ENCODE measurements around the gene FIGN. TPM values are rescaled to one million over a fixed set of nuclear protein-coding genes. Genes with fewer than 3 reads are reported as not detected.

FIGN gene
- total RNA-seq, 2 experiments from 2014 or later = not detected

GRCh38 chr2:163626208-163626607 lies 109.6 kb downstream of the FIGN start:
- H3K4me3 Mint-ChIP-seq = no peak overlapping the region
- no peak overlapping the region for H3K27ac Mint-ChIP-seq
- DNase-seq (no peak), ATAC-seq (no peak)
- CTCF ChIA-PET = no interaction called here
- H3K4me1 Mint-ChIP-seq = no peaks in the 10 kb centered on the region
- H3K9me3 Mint-ChIP-seq (ENCODE audit: low read depth) = no peaks in the 10 kb centered on the region
- H3K27me3 Mint-ChIP-seq = no peaks in the 10 kb centered on the region
- no peaks in the 10 kb centered on the region for H3K36me3 Mint-ChIP-seq

- no peak for DNase-seq
- H3K4me3 Mint-ChIP-seq = no peak overlapping the region
- ATAC-seq = no peak
Observed at GRCh38 chr2:163625632-163626031, 110.2 kb downstream of the FIGN start.

GRCh38 chr2:163621445-163622004 lies 114.3 kb downstream of the FIGN start:
- Mint-ChIP-seq H3K4me1 (no peaks in the 10 kb centered on the region), H3K36me3 (no peaks in the 10 kb centered on the region), H3K27ac (no peak overlapping the region), H3K27me3 (no peaks in the 10 kb centered on the region), H3K4me3 (no peak overlapping the region), H3K9me3 (ENCODE audit: low read depth) (no peaks in the 10 kb centered on the region)
- CTCF ChIA-PET = no interaction called here
- ATAC-seq (no peak), DNase-seq (no peak)

More at GRCh38 chr2:163625632-163626031, 110.2 kb downstream of the FIGN start:
- Mint-ChIP-seq H3K27ac (no peak overlapping the region), H3K36me3 (no peaks in the 10 kb centered on the region), H3K9me3 (ENCODE audit: low read depth) (no peaks in the 10 kb centered on the region), H3K27me3 (no peaks in the 10 kb centered on the region), H3K4me1 (no peaks in the 10 kb centered on the region)
- CTCF ChIA-PET = interaction anchor here (1.3 kb wide), 1 partner anchor 16 kb away, joined by 3 read pairs; no protein-coding TSS in a partner anchor

- no peak overlapping the region for H3K4me3 Mint-ChIP-seq
- DNase-seq (no peak), ATAC-seq (no peak)
- CTCF ChIA-PET = no interaction called here
- no peak overlapping the region for H3K27ac Mint-ChIP-seq
- no peaks in the 10 kb centered on the region for H3K36me3 Mint-ChIP-seq
- no peaks in the 10 kb centered on the region for H3K27me3 Mint-ChIP-seq
- peaks cover under 1% of the 10 kb centered on the region for H3K9me3 Mint-ChIP-seq (ENCODE audit: low read depth)
- H3K4me1 Mint-ChIP-seq = no peaks in the 10 kb centered on the region
Observed at GRCh38 chr2:163617517-163617916, 118.3 kb downstream of the FIGN start.

- Mint-ChIP-seq H3K4me1 (no peaks in the 10 kb centered on the region), H3K36me3 (no peaks in the 10 kb centered on the region), H3K27me3 (no peaks in the 10 kb centered on the region), H3K9me3 (ENCODE audit: low read depth) (peaks cover 5% of the 10 kb centered on the region), H3K4me3 (no peak overlapping the region), H3K27ac (no peak overlapping the region)
- DNase-seq (no peak), ATAC-seq (no peak)
- CTCF ChIA-PET = no interaction called here
Observed at GRCh38 chr2:163613266-163613731, 122.5 kb downstream of the FIGN start.

GRCh38 chr2:163612332-163612731 lies 123.5 kb downstream of the FIGN start:
- Mint-ChIP-seq H3K4me3 (no peak overlapping the region), H3K36me3 (no peaks in the 10 kb centered on the region), H3K4me1 (no peaks in the 10 kb centered on the region), H3K9me3 (ENCODE audit: low read depth) (peaks cover 5% of the 10 kb centered on the region), H3K27ac (no peak overlapping the region), H3K27me3 (no peaks in the 10 kb centered on the region)
- ATAC-seq (no peak), DNase-seq (no peak)
- CTCF ChIA-PET = no interaction called here

- no peaks in the 10 kb centered on the region for H3K4me1 Mint-ChIP-seq
- no peak overlapping the region for H3K4me3 Mint-ChIP-seq
- CTCF ChIA-PET = no interaction called here
Observed at GRCh38 chr2:163611557-163611906, 124.3 kb downstream of the FIGN start.

GRCh38 chr2:163610817-163611556 lies 124.8 kb downstream of the FIGN start:
- no peaks in the 10 kb centered on the region for H3K27me3 Mint-ChIP-seq
- peaks cover 5% of the 10 kb centered on the region for H3K9me3 Mint-ChIP-seq (ENCODE audit: low read depth)
- DNase-seq (no peak), ATAC-seq (no peak)
- H3K4me1 Mint-ChIP-seq = no peaks in the 10 kb centered on the region
- no peaks in the 10 kb centered on the region for H3K36me3 Mint-ChIP-seq
- H3K4me3 Mint-ChIP-seq = no peak overlapping the region
- CTCF ChIA-PET = no interaction called here
- no peak overlapping the region for H3K27ac Mint-ChIP-seq

More at GRCh38 chr2:163611557-163611906, 124.3 kb downstream of the FIGN start:
- Mint-ChIP-seq H3K36me3 (no peaks in the 10 kb centered on the region), H3K27ac (no peak overlapping the region), H3K27me3 (no peaks in the 10 kb centered on the region), H3K9me3 (ENCODE audit: low read depth) (peaks cover 5% of the 10 kb centered on the region)
- DNase-seq = no peak
- no peak for ATAC-seq

- ATAC-seq = no peak
- Mint-ChIP-seq H3K4me1 (no peaks in the 10 kb centered on the region), H3K9me3 (ENCODE audit: low read depth) (peaks cover 5% of the 10 kb centered on the region), H3K27ac (no peak overlapping the region), H3K27me3 (no peaks in the 10 kb centered on the region), H3K36me3 (no peaks in the 10 kb centered on the region), H3K4me3 (no peak overlapping the region)
- no peak for DNase-seq
- CTCF ChIA-PET = no interaction called here
Observed at GRCh38 chr2:163607630-163608029, 128.2 kb downstream of the FIGN start.

GRCh38 chr2:163606878-163607277 lies 128.9 kb downstream of the FIGN start:
- no peak for DNase-seq
- no peaks in the 10 kb centered on the region for H3K27me3 Mint-ChIP-seq
- peaks cover 2% of the 10 kb centered on the region for H3K9me3 Mint-ChIP-seq (ENCODE audit: low read depth)
- H3K4me3 Mint-ChIP-seq = no peak overlapping the region
- CTCF ChIA-PET = no interaction called here
- no peaks in the 10 kb centered on the region for H3K4me1 Mint-ChIP-seq
- no peaks in the 10 kb centered on the region for H3K36me3 Mint-ChIP-seq
- ATAC-seq = no peak
- no peak overlapping the region for H3K27ac Mint-ChIP-seq

GRCh38 chr2:163605779-163606178 lies 130.0 kb downstream of the FIGN start:
- ATAC-seq = no peak
- Mint-ChIP-seq H3K4me1 (no peaks in the 10 kb centered on the region), H3K36me3 (no peaks in the 10 kb centered on the region), H3K4me3 (no peak overlapping the region), H3K9me3 (ENCODE audit: low read depth) (peaks cover 2% of the 10 kb centered on the region), H3K27ac (no peak overlapping the region), H3K27me3 (no peaks in the 10 kb centered on the region)
- CTCF ChIA-PET = no interaction called here
- DNase-seq = no peak

- Mint-ChIP-seq H3K9me3 (ENCODE audit: low read depth) (no peaks in the 10 kb centered on the region), H3K4me1 (no peaks in the 10 kb centered on the region), H3K27me3 (no peaks in the 10 kb centered on the region), H3K4me3 (no peak overlapping the region), H3K27ac (no peak overlapping the region), H3K36me3 (no peaks in the 10 kb centered on the region)
- DNase-seq = no peak
- ATAC-seq = no peak
- CTCF ChIA-PET = no interaction called here
Observed at GRCh38 chr2:163604941-163605555, 130.8 kb downstream of the FIGN start.

GRCh38 chr2:163602196-163602595 lies 133.6 kb downstream of the FIGN start:
- peaks cover 2% of the 10 kb centered on the region for H3K9me3 Mint-ChIP-seq (ENCODE audit: low read depth)
- DNase-seq = no peak

GRCh38 chr2:163601377-163601776 lies 134.4 kb downstream of the FIGN start:
- Mint-ChIP-seq H3K27me3 (no peaks in the 10 kb centered on the region), H3K4me3 (no peak overlapping the region), H3K9me3 (ENCODE audit: low read depth) (peaks cover 2% of the 10 kb centered on the region), H3K27ac (no peak overlapping the region), H3K4me1 (no peaks in the 10 kb centered on the region), H3K36me3 (no peaks in the 10 kb centered on the region)
- ATAC-seq (no peak), DNase-seq (no peak)
- CTCF ChIA-PET = no interaction called here

More at GRCh38 chr2:163602196-163602595, 133.6 kb downstream of the FIGN start:
- Mint-ChIP-seq H3K4me1 (no peaks in the 10 kb centered on the region), H3K27ac (no peak overlapping the region), H3K27me3 (no peaks in the 10 kb centered on the region), H3K36me3 (no peaks in the 10 kb centered on the region), H3K4me3 (no peak overlapping the region)
- CTCF ChIA-PET = interaction anchor here (1.5 kb wide), 1 partner anchor 9 kb away, joined by 4 read pairs; no protein-coding TSS in a partner anchor
- ATAC-seq = no peak
